ENCODE measurements around the gene CCDC146. TPM values are rescaled to one million over a fixed set of nuclear protein-coding genes. Genes with fewer than 3 reads are reported as not detected.
"Not testable (repeated sequence)": the region's sequence is repeated elsewhere in the genome, so short reads cannot be mapped to it uniquely, and the experiment has no call there.

CCDC146 gene
- total RNA-seq, 1 experiment from 2014 or later = 2.2 TPM

DNA sequence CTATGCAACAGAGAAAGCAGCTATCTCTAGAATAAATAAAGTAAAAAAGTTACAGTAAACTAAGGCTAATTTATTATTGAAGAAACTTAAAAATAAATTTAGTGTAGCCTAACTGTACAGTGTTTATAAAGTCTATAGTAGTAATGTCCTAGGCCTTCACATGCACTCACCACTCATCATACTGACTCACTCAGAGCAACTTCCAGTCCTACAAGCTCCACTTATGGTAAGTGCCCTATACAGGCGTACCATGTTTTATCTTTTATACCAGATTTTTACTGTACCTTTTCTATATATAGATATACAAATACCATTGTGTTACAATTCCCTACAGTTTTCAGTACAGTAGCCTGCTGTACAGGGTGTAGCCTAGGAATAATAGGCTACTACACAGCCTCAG, 40.2 kb upstream of the CCDC146 start:
- H3K4me1 ChIP-seq (ENCODE audit: insufficient read depth, low read length, poor library complexity, severe bottlenecking); H3K27me3 ChIP-seq (replicated peaks; ENCODE audit: insufficient read depth, low read depth, low read length, poor library complexity); H3K27ac ChIP-seq (ENCODE audit: low read depth, low read length, poor library complexity, severe bottlenecking); BruUV-seq (replicated peaks); H3K4me3 ChIP-seq (ENCODE audit: low read depth, low read length, poor library complexity, severe bottlenecking); intact Hi-C loops (cut with micrococcal nuclease; ENCODE audit: unreplicated experiment); H3K36me3 ChIP-seq (ENCODE audit: insufficient read depth, low read length, poor library complexity, severe bottlenecking); CTCF ChIA-PET; DNase-seq (ENCODE audit: low spot score); POLR2A ChIA-PET (ENCODE audit: low non-redundant PET); H3K9me3 ChIP-seq (ENCODE audit: low read depth, low read length, poor library complexity, severe bottlenecking): not testable (repeated sequence)

- H3K27ac ChIP-seq (ENCODE audit: low read depth, low read length, poor library complexity, severe bottlenecking); H3K27me3 ChIP-seq (replicated peaks; ENCODE audit: insufficient read depth, low read depth, low read length, poor library complexity); H3K36me3 ChIP-seq (ENCODE audit: insufficient read depth, low read length, poor library complexity, severe bottlenecking); H3K4me1 ChIP-seq (ENCODE audit: insufficient read depth, low read length, poor library complexity, severe bottlenecking); BruUV-seq (replicated peaks); CTCF ChIA-PET; H3K4me3 ChIP-seq (ENCODE audit: low read depth, low read length, poor library complexity, severe bottlenecking); H3K9me3 ChIP-seq (ENCODE audit: low read depth, low read length, poor library complexity, severe bottlenecking); POLR2A ChIA-PET (ENCODE audit: low non-redundant PET); DNase-seq (ENCODE audit: low spot score); intact Hi-C loops (cut with micrococcal nuclease; ENCODE audit: unreplicated experiment): not testable (repeated sequence)
Observed at GRCh38 chr7:77092301-77092700, 30.1 kb upstream of the CCDC146 start.

DNA sequence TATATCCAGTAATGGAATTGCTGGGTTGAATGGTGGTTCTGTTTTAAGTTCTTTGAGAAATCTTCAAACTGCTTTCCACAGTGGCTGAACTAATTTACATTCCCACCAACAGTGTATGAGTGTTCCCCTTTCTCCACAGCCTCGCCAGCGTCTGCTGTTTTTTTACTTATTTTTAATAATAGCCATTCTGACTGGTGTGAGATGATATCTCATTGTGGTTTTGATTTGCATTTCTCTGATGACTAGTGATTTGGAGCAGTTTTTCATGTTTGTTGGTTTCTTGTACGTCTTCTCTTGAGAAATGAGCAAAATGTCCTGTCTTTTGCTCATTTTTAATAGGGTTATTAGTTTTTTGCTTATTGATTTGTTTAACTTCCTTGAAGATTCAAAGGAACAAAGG, 21.9 kb upstream of the CCDC146 start:
- CTCF ChIA-PET; H3K4me3 ChIP-seq (ENCODE audit: low read depth, low read length, poor library complexity, severe bottlenecking); H3K9me3 ChIP-seq (ENCODE audit: low read depth, low read length, poor library complexity, severe bottlenecking); H3K4me1 ChIP-seq (ENCODE audit: insufficient read depth, low read length, poor library complexity, severe bottlenecking); POLR2A ChIA-PET (ENCODE audit: low non-redundant PET); intact Hi-C loops (cut with micrococcal nuclease; ENCODE audit: unreplicated experiment); H3K36me3 ChIP-seq (ENCODE audit: insufficient read depth, low read length, poor library complexity, severe bottlenecking); H3K27ac ChIP-seq (ENCODE audit: low read depth, low read length, poor library complexity, severe bottlenecking); BruUV-seq (replicated peaks); H3K27me3 ChIP-seq (replicated peaks; ENCODE audit: insufficient read depth, low read depth, low read length, poor library complexity); DNase-seq (ENCODE audit: low spot score): not testable (repeated sequence)

DNA sequence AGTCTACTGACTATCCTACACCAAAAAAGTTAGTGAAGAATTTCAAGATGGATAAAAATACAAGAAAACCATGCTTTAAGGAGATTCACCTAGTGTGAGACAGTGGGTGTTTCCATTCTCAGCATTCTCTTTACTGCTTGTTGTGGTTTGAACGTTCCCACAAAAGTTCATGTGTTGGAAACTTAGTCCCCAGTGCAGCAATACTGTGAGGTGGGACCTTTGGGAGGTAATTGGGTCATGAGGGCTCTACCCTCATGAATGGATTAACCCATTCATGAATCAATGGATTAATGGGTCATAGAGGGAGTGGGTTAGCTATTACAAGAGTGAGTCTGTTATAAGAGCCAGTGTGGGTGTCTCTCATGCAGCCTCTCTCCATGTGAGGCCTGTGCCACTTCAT, 21.2 kb upstream of the CCDC146 start:
- DNase-seq (ENCODE audit: low spot score); H3K4me3 ChIP-seq (ENCODE audit: low read depth, low read length, poor library complexity, severe bottlenecking); intact Hi-C loops (cut with micrococcal nuclease; ENCODE audit: unreplicated experiment); POLR2A ChIA-PET (ENCODE audit: low non-redundant PET); H3K4me1 ChIP-seq (ENCODE audit: insufficient read depth, low read length, poor library complexity, severe bottlenecking); H3K27me3 ChIP-seq (replicated peaks; ENCODE audit: insufficient read depth, low read depth, low read length, poor library complexity); H3K36me3 ChIP-seq (ENCODE audit: insufficient read depth, low read length, poor library complexity, severe bottlenecking); H3K9me3 ChIP-seq (ENCODE audit: low read depth, low read length, poor library complexity, severe bottlenecking); BruUV-seq (replicated peaks); CTCF ChIA-PET; H3K27ac ChIP-seq (ENCODE audit: low read depth, low read length, poor library complexity, severe bottlenecking): not testable (repeated sequence)

DNA sequence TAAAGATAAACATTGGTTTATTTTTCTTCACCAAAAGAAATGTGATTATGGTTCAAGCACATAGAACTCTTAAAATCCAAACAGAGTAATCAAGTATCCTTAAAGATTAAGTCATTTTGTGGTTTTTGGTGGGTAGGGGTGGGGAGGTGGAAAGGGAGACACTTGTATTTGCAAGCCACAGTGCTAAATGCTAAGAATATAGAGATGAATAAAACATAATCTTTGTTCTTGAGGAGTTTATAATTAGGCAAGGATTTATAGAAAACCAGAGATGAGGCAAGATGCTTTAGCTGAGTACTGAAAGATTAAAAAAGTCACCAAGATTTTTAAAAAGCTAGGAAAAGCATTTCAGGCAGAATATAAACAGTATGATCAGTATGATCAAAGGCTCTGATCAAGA, 19.7 kb upstream of the CCDC146 start:
- H3K27ac ChIP-seq (ENCODE audit: low read depth, low read length, poor library complexity, severe bottlenecking); BruUV-seq (replicated peaks); CTCF ChIA-PET; H3K4me3 ChIP-seq (ENCODE audit: low read depth, low read length, poor library complexity, severe bottlenecking); POLR2A ChIA-PET (ENCODE audit: low non-redundant PET); H3K4me1 ChIP-seq (ENCODE audit: insufficient read depth, low read length, poor library complexity, severe bottlenecking); H3K9me3 ChIP-seq (ENCODE audit: low read depth, low read length, poor library complexity, severe bottlenecking); H3K36me3 ChIP-seq (ENCODE audit: insufficient read depth, low read length, poor library complexity, severe bottlenecking); DNase-seq (ENCODE audit: low spot score); intact Hi-C loops (cut with micrococcal nuclease; ENCODE audit: unreplicated experiment); H3K27me3 ChIP-seq (replicated peaks; ENCODE audit: insufficient read depth, low read depth, low read length, poor library complexity): not testable (repeated sequence)

DNA sequence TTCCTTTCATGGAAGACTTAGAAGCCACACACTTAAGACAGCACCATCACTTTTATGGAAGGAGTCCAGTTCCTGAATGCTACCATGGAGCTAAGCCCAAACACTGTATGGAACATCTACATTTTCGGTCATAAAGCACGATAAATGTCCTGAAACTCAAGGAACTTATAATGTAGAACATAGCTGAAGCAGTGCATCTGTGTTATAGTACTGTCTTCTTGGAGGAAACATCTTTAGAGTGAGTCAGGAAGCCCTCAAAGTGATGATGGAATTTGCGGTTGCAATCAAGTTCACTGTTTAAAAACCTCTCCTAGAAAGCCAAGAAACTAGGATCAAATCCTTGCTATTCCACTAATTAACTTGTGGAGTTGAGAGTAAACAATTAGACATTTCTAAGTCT, 16.5 kb upstream of the CCDC146 start:
- H3K27me3 ChIP-seq (replicated peaks; ENCODE audit: insufficient read depth, low read depth, low read length, poor library complexity); H3K4me3 ChIP-seq (ENCODE audit: low read depth, low read length, poor library complexity, severe bottlenecking); DNase-seq (ENCODE audit: low spot score); POLR2A ChIA-PET (ENCODE audit: low non-redundant PET); H3K36me3 ChIP-seq (ENCODE audit: insufficient read depth, low read length, poor library complexity, severe bottlenecking); H3K4me1 ChIP-seq (ENCODE audit: insufficient read depth, low read length, poor library complexity, severe bottlenecking); BruUV-seq (replicated peaks); intact Hi-C loops (cut with micrococcal nuclease; ENCODE audit: unreplicated experiment); H3K9me3 ChIP-seq (ENCODE audit: low read depth, low read length, poor library complexity, severe bottlenecking); CTCF ChIA-PET; H3K27ac ChIP-seq (ENCODE audit: low read depth, low read length, poor library complexity, severe bottlenecking): not testable (repeated sequence)

DNA sequence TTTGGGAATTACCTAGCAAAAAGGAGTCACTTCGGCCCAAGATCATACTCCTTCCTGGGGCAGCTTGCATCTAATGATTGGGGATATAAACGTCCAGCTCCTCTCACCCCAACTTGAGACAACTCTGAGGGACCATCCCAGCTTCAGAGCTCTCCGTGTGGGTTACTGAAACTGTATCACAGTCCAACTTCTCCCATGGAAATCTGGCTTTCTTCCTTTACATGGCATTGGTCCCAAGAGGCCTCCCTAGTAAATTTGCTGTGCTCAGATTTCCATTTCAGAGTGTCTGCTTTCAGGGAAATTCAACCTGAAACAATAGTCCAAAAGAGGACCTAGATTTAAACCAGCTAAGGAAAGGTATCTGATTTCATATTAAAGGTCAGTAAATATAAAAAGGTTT, 14.8 kb upstream of the CCDC146 start:
- H3K36me3 ChIP-seq (ENCODE audit: insufficient read depth, low read length, poor library complexity, severe bottlenecking); H3K27me3 ChIP-seq (replicated peaks; ENCODE audit: insufficient read depth, low read depth, low read length, poor library complexity); BruUV-seq (replicated peaks); H3K4me3 ChIP-seq (ENCODE audit: low read depth, low read length, poor library complexity, severe bottlenecking); POLR2A ChIA-PET (ENCODE audit: low non-redundant PET); H3K27ac ChIP-seq (ENCODE audit: low read depth, low read length, poor library complexity, severe bottlenecking); H3K9me3 ChIP-seq (ENCODE audit: low read depth, low read length, poor library complexity, severe bottlenecking); DNase-seq (ENCODE audit: low spot score); CTCF ChIA-PET; H3K4me1 ChIP-seq (ENCODE audit: insufficient read depth, low read length, poor library complexity, severe bottlenecking); intact Hi-C loops (cut with micrococcal nuclease; ENCODE audit: unreplicated experiment): not testable (repeated sequence)

- H3K9me3 ChIP-seq (ENCODE audit: low read depth, low read length, poor library complexity, severe bottlenecking); H3K4me1 ChIP-seq (ENCODE audit: insufficient read depth, low read length, poor library complexity, severe bottlenecking); DNase-seq (ENCODE audit: low spot score); H3K27me3 ChIP-seq (replicated peaks; ENCODE audit: insufficient read depth, low read depth, low read length, poor library complexity); H3K36me3 ChIP-seq (ENCODE audit: insufficient read depth, low read length, poor library complexity, severe bottlenecking); POLR2A ChIA-PET (ENCODE audit: low non-redundant PET); BruUV-seq (replicated peaks); intact Hi-C loops (cut with micrococcal nuclease; ENCODE audit: unreplicated experiment); H3K27ac ChIP-seq (ENCODE audit: low read depth, low read length, poor library complexity, severe bottlenecking); CTCF ChIA-PET; H3K4me3 ChIP-seq (ENCODE audit: low read depth, low read length, poor library complexity, severe bottlenecking): not testable (repeated sequence)
Observed at GRCh38 chr7:77108362-77108761, 14.1 kb upstream of the CCDC146 start.

All from A673 (cell line).